IMR-90 (cell line): ENCODE data around the gene HCRTR2. TPM values are rescaled to one million over a fixed set of nuclear protein-coding genes. Genes with fewer than 3 reads are reported as not detected.

Source experiments
- polyA plus RNA-seq, 3 experiments: library from polyadenylated mRNA; depleted of rRNA; stranded (reverse); fragments of >200 nt; gene quantifications; 2 replicates each; pipeline ENCODE4 v1.2.3, GENCODE V29; 2012; ENCODE audit warnings: low replicate concordance in 1 of 3
- total RNA-seq: library from RNA; depleted of rRNA; stranded (reverse); fragments of >200 nt; gene quantifications from 2 replicates; pipeline ENCODE4 v1.2.3, GENCODE V29; 2012; rRNA removed

The HCRTR2 gene
- total and polyA plus RNA-seq, 2 of the 4 experiments (the other 2 are of a cell fraction): not detected

Other genes starting within 250 kb of the HCRTR2 start
- gene GFRAL, start 153.0 kb downstream of the HCRTR2 start, total RNA-seq: not detected in 2 replicates
- not detected in 2 replicates for gene GFRAL, start 153.0 kb downstream of the HCRTR2 start, polyA plus RNA-seq (2012; rRNA removed)